K562 (cell line): ENCODE measurements around the gene GABRA4. TPM values are rescaled to one million over a fixed set of nuclear protein-coding genes. Genes with fewer than 3 reads are reported as not detected.

Source experiments
- ATAC-seq: fragments of 200-7000 bp; cut with Tn5 transposase; 3 replicates; pipeline ENCODE4 v1.9.1; 2020; ENCODE audit warnings: moderate library complexity
- BruUV-seq: library from RNA; stranded (reverse); fragments of 400-500 nt; replicated peaks from 2 replicates; lab custom pipeline; 2021; lab: Mats Ljungman, UMichigan
- CTCF ChIA-PET: fragments of 300-600 bp; formaldehyde crosslinking; extraction: SDS; loops from one replicate; lab custom pipeline; 2021; ENCODE audit warnings: low intra/inter-chr PET ratio; lab: Yijun Ruan, JAX
- POLR2A ChIA-PET: fragments of 300-600, 350-650 bp; sonication (Branson Sonifier 250); formaldehyde crosslinking; extraction: SDS; loops from one replicate; lab custom pipeline; 2021; ENCODE audit warnings: antibody characterized with exemption, inconsistent platforms; lab: Yijun Ruan, JAX
- DNase-seq, 4 experiments: peaks; one replicate each; pipeline versions ENCODE4 v3.0.0 to v3.0.0-alpha.2; 2011 to 2018; ENCODE audit warnings: low spot score in 3 of 4, mixed read lengths in 3 of 4; ENCODE audit errors: extremely low read depth in 1 of 4
- FAIRE-seq: peaks from 2 replicates; lab custom pipeline; 2011; peaks lifted over from hg19 to GRCh38; lab: Jason Lieb, UNC
- H2AFZ ChIP-seq: 2 replicates; pipeline ENCODE4 v1.6.0; 2011; ENCODE audit warnings: low read depth, low read length, control low read depth, inconsistent platforms
- H3K27ac ChIP-seq: fragments of 200-600 bp; 3 replicates; pipeline ENCODE4 v1.8.0; 2011; ENCODE audit warnings: low read depth, mild to moderate bottlenecking, control low read depth, inconsistent platforms, low read length, moderate library complexity, mixed read lengths; ENCODE audit errors: extremely low read depth
- H3K27me3 ChIP-seq, 2 experiments: fragments of 300-600 bp in 1 of 2; 2 replicates in 1 of 2; 3 replicates in 1 of 2; pipeline versions ENCODE4 v1.6.0 to v1.8.0; 2011; ENCODE audit warnings: inconsistent platforms in 2 of 2, low read length in 2 of 2, mild to moderate bottlenecking in 1 of 2, mixed read lengths in 1 of 2, moderate library complexity in 1 of 2; ENCODE audit not compliant: control insufficient read depth in 2 of 2, insufficient read depth in 2 of 2
- H3K36me3 ChIP-seq: fragments of 300-600 bp; 3 replicates; pipeline ENCODE4 v1.8.0; 2011; ENCODE audit warnings: mild to moderate bottlenecking, low read length, inconsistent platforms; ENCODE audit not compliant: control insufficient read depth, insufficient read depth
- H3K4me1 ChIP-seq, 2 experiments: fragments of 200-600 bp in 1 of 2; replicated peaks in 1 of 2; 2 replicates in 1 of 2; 3 replicates in 1 of 2; pipeline versions ENCODE4 v1.5.1 to v1.8.0; 2011; ENCODE audit warnings: inconsistent platforms in 2 of 2, low read length in 2 of 2, mild to moderate bottlenecking in 1 of 2, mixed read lengths in 1 of 2, moderate library complexity in 1 of 2; ENCODE audit not compliant: control insufficient read depth in 2 of 2, insufficient read depth in 2 of 2
- H3K4me2 ChIP-seq: 2 replicates; pipeline ENCODE4 v1.6.1; 2011; ENCODE audit warnings: low read length, control low read depth, inconsistent platforms, mixed read lengths; ENCODE audit not compliant: insufficient read depth
- H3K4me3 ChIP-seq: fragments of 200-600 bp; sonication (generic), shearing (Covaris generic); 2 replicates; pipeline ENCODE4 v1.5.1; 2016; ENCODE audit warnings: control low read depth, inconsistent platforms
- H3K79me2 ChIP-seq: fragments of 200-600 bp; 3 replicates; pipeline ENCODE4 v1.8.0; 2011; ENCODE audit warnings: low read length, inconsistent platforms; ENCODE audit not compliant: control insufficient read depth, insufficient read depth
- H3K9ac ChIP-seq, 2 experiments: 2 replicates each; pipeline versions ENCODE4 v1.6.0 to v1.6.1; 2011; ENCODE audit warnings: low read depth in 2 of 2, low read length in 2 of 2, control low read depth in 1 of 2, inconsistent platforms in 1 of 2, mild to moderate bottlenecking in 1 of 2, mixed read lengths in 1 of 2; ENCODE audit not compliant: insufficient read depth in 1 of 2
- H3K9me1 ChIP-seq: one replicate; pipeline ENCODE4 v1.6.0; 2011; ENCODE audit warnings: inconsistent platforms, mild to moderate bottlenecking, low read length, moderate library complexity; ENCODE audit not compliant: control insufficient read depth, insufficient read depth
- H3K9me3 ChIP-seq: replicated peaks from 2 replicates; pipeline ENCODE4 v1.5.1; 2011; ENCODE audit warnings: low read depth, low read length, inconsistent platforms; ENCODE audit not compliant: control insufficient read depth, insufficient read depth
- H4K20me1 ChIP-seq: replicated peaks from 2 replicates; pipeline ENCODE4 v1.6.1; 2011; ENCODE audit warnings: low read length, inconsistent platforms, mixed read lengths; ENCODE audit not compliant: control insufficient read depth, insufficient read depth
- FOXA3 ChIP-seq, 2 experiments: fragments of 450-650 bp in 1 of 2; sonication (generic) in 1 of 2; formaldehyde crosslinking; IDR thresholded peaks in 1 of 2; conservative IDR thresholded peaks in 1 of 2; 2 replicates each; pipeline versions ENCODE4 v1.4.0 to v1.8.0; 2020 to 2022; ENCODE audit warnings: mild to moderate bottlenecking in 2 of 2, missing genetic modification reagents in 1 of 2
- NBN ChIP-seq: fragments of 450-650 bp; IDR thresholded peaks from 2 replicates; pipeline ENCODE4 v1.6.1; 2016; ENCODE audit warnings: low read depth, mild to moderate bottlenecking
- NR2F6 ChIP-seq: fragments of 450-650 bp; formaldehyde crosslinking; IDR thresholded peaks from 2 replicates; pipeline ENCODE4 v1.4.0; 2020; ENCODE audit warnings: mild to moderate bottlenecking
- NUFIP1 ChIP-seq: fragments of 450-650 bp; IDR thresholded peaks from 2 replicates; pipeline ENCODE4 v1.6.1; 2018; ENCODE audit not compliant: partially characterized antibody
- PHB2 ChIP-seq: fragments of 450-650 bp; IDR thresholded peaks from 2 replicates; pipeline ENCODE4 v1.6.1; 2017; ENCODE audit warnings: low read depth
- SAFB ChIP-seq: fragments of 200-400 bp; formaldehyde crosslinking; IDR thresholded peaks from 2 replicates; pipeline ENCODE4 v1.6.1; 2017; ENCODE audit warnings: low read depth, low read length, borderline replicate concordance
- SMAD2 ChIP-seq: fragments of 150-350 bp; IDR thresholded peaks from 2 replicates; pipeline ENCODE4 v1.6.1; 2014; ENCODE audit warnings: low read depth, mild to moderate bottlenecking, low read length
- SOX6 ChIP-seq: fragments of 450-650 bp; IDR thresholded peaks from 2 replicates; pipeline ENCODE4 v1.6.1; 2014; ENCODE audit warnings: mild to moderate bottlenecking
- STAT6 ChIP-seq: sonication (generic); formaldehyde crosslinking; IDR thresholded peaks from 2 replicates; pipeline ENCODE4 v1.8.1; 2023; ENCODE audit warnings: mild to moderate bottlenecking, missing genetic modification reagents
- TCF7L2 ChIP-seq: fragments of 150-350 bp; IDR thresholded peaks from 2 replicates; pipeline ENCODE4 v1.6.1; 2016; ENCODE audit warnings: low read depth, mild to moderate bottlenecking, low read length, moderate library complexity
- USF1 ChIP-seq: sonication (generic); formaldehyde crosslinking; IDR thresholded peaks from 2 replicates; pipeline ENCODE4 v1.9.0; 2022; ENCODE audit warnings: mild to moderate bottlenecking, missing genetic modification reagents
- ZNF347 ChIP-seq: fragments of 450-650 bp; formaldehyde crosslinking; IDR thresholded peaks from 2 replicates; pipeline ENCODE4 v1.4.0; 2020; ENCODE audit warnings: low read depth, mild to moderate bottlenecking, moderate library complexity
- WGBS: fragments of 100-300 bp; shearing (Covaris generic); methylation state at CpG from one replicate; pipeline ENCODE4 v1.1.6; 2016; ENCODE audit warnings: low coverage, mixed read lengths; ENCODE audit not compliant: insufficient coverage; ENCODE audit errors: missing lambda C conversion rate; 5-methylcytosine and 5-hydroxymethylcytosine counted together
- in situ Hi-C: fragments of 300-500 bp; cut with MboI; formaldehyde crosslinking; loops from 4 replicates; pipeline ENCODE4 v1.15.0; 2018; ENCODE audit warnings: inconsistent platforms, mixed read lengths
- intact Hi-C: fragments of 100-400 bp; cut with micrococcal nuclease; formaldehyde crosslinking; loops from 2 replicates; pipeline ENCODE4 v1.14.2; 2022
- polyA plus RNA-seq, 8 experiments: library from polyadenylated mRNA; depleted of rRNA in 4 of 8; stranded (reverse) in 5 of 8; unstranded in 3 of 8; fragments of >200 nt; fragmentation: Nextera tagmentation in 2 of 8; fragmentation: Illumina TruSeq in 1 of 8; extraction: Ambion mirVana in 2 of 8; extraction: Trizol in 1 of 8; gene quantifications; 2 replicates each; pipeline versions ENCODE4 v1.2.1 to v1.2.3, GENCODE V29; 2011 to 2014; ENCODE audit warnings: inconsistent platforms in 1 of 8, missing spikeins in 1 of 8
- total RNA-seq, 7 experiments: library from RNA; depleted of rRNA in 6 of 7; stranded (reverse); fragments of >200 nt in 6 of 7; fragmentation: Illumina TruSeq in 2 of 7; extraction: Trizol in 2 of 7; gene quantifications; 2 replicates each; pipeline versions ENCODE4 v1.2.1 to v1.2.3, GENCODE V29; 2011 to 2021; ENCODE audit warnings: low replicate concordance in 1 of 7
- TF ChIP-seq, protein P1 (sequence below), 2 experiments: fragments of 450-650 bp; IDR thresholded peaks; 2 replicates each; pipeline ENCODE4 v1.6.1; 2016

The GABRA4 gene
- total and polyA plus RNA-seq, 9 of the 15 experiments (the other 6 are each of a cell fraction or from before 2014, with no cell fraction given), result not detected

GRCh38 chr4:46984781-46985180, 8.6 kb downstream of the GABRA4 start:
- DNase-seq, result no peak
- no peak overlapping the region for H3K9ac ChIP-seq
- POLR2A ChIA-PET, result no interaction called here
- TF ChIP-seq USF1 (CRISPR knock-in tag), result no peak
- H3K4me3 ChIP-seq, result no peak overlapping the region
- no peaks in the 10 kb centered on the region for H3K36me3 ChIP-seq
- no TSS peak for BruUV-seq
- no peaks in the 10 kb centered on the region for H3K9me3 ChIP-seq
- no peak overlapping the region for H3K27ac ChIP-seq
- FAIRE-seq, result no peak
- H3K9me1 ChIP-seq, result no peaks in the 10 kb centered on the region
- 7% methylated on average over 1 of the region's 1 CpG for WGBS
- no peaks in the 10 kb centered on the region for H3K4me1 ChIP-seq
- CTCF ChIA-PET, result no interaction called here
- intact Hi-C loops, result no loop called here
- in situ Hi-C loops, result no loop called here
- H4K20me1 ChIP-seq, result no peaks in the 10 kb centered on the region
- no peak overlapping the region for H3K4me2 ChIP-seq
- H3K27me3 ChIP-seq, result no peaks in the 10 kb centered on the region
- ATAC-seq, result no peak
- H3K79me2 ChIP-seq, result no peaks in the 10 kb centered on the region
- no peak overlapping the region for H2AFZ ChIP-seq

DNA sequence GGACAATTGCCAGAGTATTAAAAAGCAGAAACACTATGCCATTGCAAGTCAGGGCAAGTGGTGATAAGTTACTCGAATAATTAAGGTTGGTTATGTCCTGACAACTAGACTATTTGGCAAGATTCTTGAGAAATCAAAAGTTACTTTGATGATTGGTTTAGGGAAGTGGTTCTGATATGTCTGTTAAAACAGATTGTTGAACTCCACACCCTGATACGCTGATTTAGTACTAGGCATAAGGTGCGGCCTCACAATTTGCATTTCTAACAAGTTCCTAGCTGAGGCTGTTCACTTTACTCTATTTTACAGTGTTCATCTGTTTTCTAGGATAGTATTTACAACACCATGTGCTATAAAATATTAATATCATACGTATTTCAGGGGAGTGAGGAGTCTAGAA, 12.5 kb downstream of the GABRA4 start:
- Histone ChIP-seq H3K9me1 (no peaks in the 10 kb centered on the region), H3K27me3 (no peaks in the 10 kb centered on the region), H3K27ac (no peak overlapping the region), H2AFZ (no peak overlapping the region), H3K4me2 (no peak overlapping the region), H3K9ac (no peak overlapping the region), H3K4me1 (no peaks in the 10 kb centered on the region), H3K36me3 (no peaks in the 10 kb centered on the region), H4K20me1 (no peaks in the 10 kb centered on the region), H3K4me3 (no peak overlapping the region), H3K79me2 (no peaks in the 10 kb centered on the region), H3K9me3 (no peaks in the 10 kb centered on the region)
- 1% methylated on average over 4 of the region's 4 CpGs for WGBS
- CTCF ChIA-PET, result no interaction called here
- BruUV-seq, result no TSS peak
- in situ Hi-C loops (no loop called here), intact Hi-C loops (no loop called here)
- DNase-seq, result no peak
- no peak for ATAC-seq
- FAIRE-seq, result no peak
- POLR2A ChIA-PET, result interaction anchor here (0.5 kb wide), 1 partner anchor 31 kb away, joined by 3 read pairs; no protein-coding TSS in a partner anchor
- TF ChIP-seq PHB2, result no peak
- no peak for TF ChIP-seq FOXA3 (CRISPR knock-in tag; conservative IDR thresholded peaks at IDR 0.05 in 1 of 2, IDR thresholded peaks at IDR 0.05 in 1 of 2)
- no peak for TF ChIP-seq SMAD2
- TF ChIP-seq, protein P1, sequence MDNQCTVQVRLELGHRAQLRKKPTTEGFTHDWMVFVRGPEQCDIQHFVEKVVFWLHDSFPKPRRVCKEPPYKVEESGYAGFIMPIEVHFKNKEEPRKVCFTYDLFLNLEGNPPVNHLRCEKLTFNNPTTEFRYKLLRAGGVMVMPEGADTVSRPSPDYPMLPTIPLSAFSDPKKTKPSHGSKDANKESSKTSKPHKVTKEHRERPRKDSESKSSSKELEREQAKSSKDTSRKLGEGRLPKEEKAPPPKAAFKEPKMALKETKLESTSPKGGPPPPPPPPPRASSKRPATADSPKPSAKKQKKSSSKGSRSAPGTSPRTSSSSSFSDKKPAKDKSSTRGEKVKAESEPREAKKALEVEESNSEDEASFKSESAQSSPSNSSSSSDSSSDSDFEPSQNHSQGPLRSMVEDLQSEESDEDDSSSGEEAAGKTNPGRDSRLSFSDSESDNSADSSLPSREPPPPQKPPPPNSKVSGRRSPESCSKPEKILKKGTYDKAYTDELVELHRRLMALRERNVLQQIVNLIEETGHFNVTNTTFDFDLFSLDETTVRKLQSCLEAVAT (IDR thresholded peaks at IDR 0.05), result no peak
- TF ChIP-seq NUFIP1, result no peak
- no peak for TF ChIP-seq SOX6
- TF ChIP-seq NR2F6, result no peak
- no peak for TF ChIP-seq ZNF347
- no peak for TF ChIP-seq SAFB
- TF ChIP-seq TCF7L2, result no peak
- TF ChIP-seq NBN, result no peak
- TF ChIP-seq STAT6 (CRISPR knock-in tag), result no peak
